Lower leg skin (tissue), 4 donors: Measurements from ENCODE around the gene DGKD. TPM values are rescaled to one million over a fixed set of nuclear protein-coding genes. Genes with fewer than 3 reads are reported as not detected.

Experiments used
- DNase-seq, 2 donors: peaks; one replicate each; pipeline ENCODE4 v3.0.0-alpha.2; 2019; ENCODE audit warnings: low spot score in 2 of 2
- H3K4me3 ChIP-seq: fragments of 200-600 bp; sonication (generic); 2 replicates; pipeline ENCODE4 v1.5.1; 2017; ENCODE audit warnings: mild to moderate bottlenecking, low read depth; ENCODE audit not compliant: poor library complexity, severe bottlenecking
- CTCF ChIP-seq, 3 donors: fragments of 450-650 bp; IDR thresholded peaks; one replicate each; pipeline ENCODE4 v1.5.1; 2016; ENCODE audit warnings: antibody characterized with exemption in 3 of 3, mild to moderate bottlenecking in 3 of 3, moderate library complexity in 2 of 3
- POLR2A ChIP-seq, 2 donors: fragments of 450-650 bp; IDR thresholded peaks; one replicate each; pipeline ENCODE4 v1.6.1; 2016 to 2017; ENCODE audit warnings: antibody characterized with exemption in 2 of 2, mild to moderate bottlenecking in 1 of 2, moderate library complexity in 1 of 2
- WGBS, 2 donors: methylation state at CpG; one replicate each; pipeline ENCODE4 v1.1.5; 2018; 5-methylcytosine and 5-hydroxymethylcytosine counted together
- intact Hi-C: fragments of 100-400 bp; cut with DNase I; formaldehyde crosslinking; loops from one replicate; pipeline ENCODE4 v1.15.0; 2023; ENCODE audit warnings: low total_unique reads
- total RNA-seq, 4 donors: library from RNA; depleted of rRNA; stranded (reverse); fragments of >200 nt; gene quantifications; one replicate each; pipeline ENCODE4 v1.1.0, GENCODE V29; 2016

The DGKD gene
- total RNA-seq, 4 donors from 2014 or later = 5.8 to 15.2 (median 7.8) TPM

GRCh38 chr2:233359823-233360222 lies 5.5 kb downstream of the DGKD start:
- WGBS, 2 donors = 94 to 99% methylated on average over 3 of the region's 3 CpGs
- H3K4me3 ChIP-seq = no peak overlapping the region
- TF ChIP-seq POLR2A (IDR thresholded peaks at IDR 0.05) (no peak), CTCF (IDR thresholded peaks at IDR 0.05) (no peak)
- intact Hi-C loops = no loop called here
- peak in 1 of 2 donors; percentile 21 for DNase-seq

- H3K4me3 ChIP-seq = no peak overlapping the region
- WGBS, 2 donors = 70 to 85% methylated on average over 4 of the region's 4 CpGs
- peak in 1 of 2 donors; percentile 15 for DNase-seq
- no peak for TF ChIP-seq POLR2A (IDR thresholded peaks at IDR 0.05)
- TF ChIP-seq CTCF (IDR thresholded peaks at IDR 0.05) = no peak
- intact Hi-C loops = no loop called here
These were observed 6.5 kb downstream of the DGKD start for GRCh38 chr2:233360771-233361176.

GRCh38 chr2:233361297-233361696 lies 7.0 kb downstream of the DGKD start:
- no peak overlapping the region for H3K4me3 ChIP-seq
- intact Hi-C loops = no loop called here
- 64 to 79% methylated on average over 7 of the region's 7 CpGs for WGBS, 2 donors
- DNase-seq = peak in 1 of 2 donors; percentile 29
- TF ChIP-seq CTCF (IDR thresholded peaks at IDR 0.05) (no peak), POLR2A (IDR thresholded peaks at IDR 0.05) (no peak)

- 71 to 94% methylated on average over 2 of the region's 2 CpGs for WGBS, 2 donors
- intact Hi-C loops = no loop called here
- DNase-seq = no peak
- no peak overlapping the region for H3K4me3 ChIP-seq
- TF ChIP-seq CTCF (IDR thresholded peaks at IDR 0.05) = no peak
- TF ChIP-seq POLR2A (IDR thresholded peaks at IDR 0.05) = no peak
These were observed 8.4 kb downstream of the DGKD start for GRCh38 chr2:233362742-233363141.

GRCh38 chr2:233363744-233364235 lies 9.5 kb downstream of the DGKD start:
- TF ChIP-seq CTCF (IDR thresholded peaks at IDR 0.05) (no peak), POLR2A (IDR thresholded peaks at IDR 0.05) (no peak)
- DNase-seq = no peak
- intact Hi-C loops = no loop called here
- WGBS, 2 donors = 90 to 98% methylated on average over 6 of the region's 6 CpGs
- no peak overlapping the region for H3K4me3 ChIP-seq

GRCh38 chr2:233365861-233366520 lies 11.7 kb downstream of the DGKD start:
- 88 to 94% methylated on average over 6 of the region's 6 CpGs for WGBS, 2 donors
- H3K4me3 ChIP-seq = no peak overlapping the region
- TF ChIP-seq POLR2A (IDR thresholded peaks at IDR 0.05) (no peak), CTCF (IDR thresholded peaks at IDR 0.05) (no peak)
- DNase-seq = peak in 1 of 2 donors; percentile 36
- intact Hi-C loops = no loop called here
